ENCODE measurements around the gene SHC2.

Gene SHC2, protein sequence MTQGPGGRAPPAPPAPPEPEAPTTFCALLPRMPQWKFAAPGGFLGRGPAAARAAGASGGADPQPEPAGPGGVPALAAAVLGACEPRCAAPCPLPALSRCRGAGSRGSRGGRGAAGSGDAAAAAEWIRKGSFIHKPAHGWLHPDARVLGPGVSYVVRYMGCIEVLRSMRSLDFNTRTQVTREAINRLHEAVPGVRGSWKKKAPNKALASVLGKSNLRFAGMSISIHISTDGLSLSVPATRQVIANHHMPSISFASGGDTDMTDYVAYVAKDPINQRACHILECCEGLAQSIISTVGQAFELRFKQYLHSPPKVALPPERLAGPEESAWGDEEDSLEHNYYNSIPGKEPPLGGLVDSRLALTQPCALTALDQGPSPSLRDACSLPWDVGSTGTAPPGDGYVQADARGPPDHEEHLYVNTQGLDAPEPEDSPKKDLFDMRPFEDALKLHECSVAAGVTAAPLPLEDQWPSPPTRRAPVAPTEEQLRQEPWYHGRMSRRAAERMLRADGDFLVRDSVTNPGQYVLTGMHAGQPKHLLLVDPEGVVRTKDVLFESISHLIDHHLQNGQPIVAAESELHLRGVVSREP

DNA sequence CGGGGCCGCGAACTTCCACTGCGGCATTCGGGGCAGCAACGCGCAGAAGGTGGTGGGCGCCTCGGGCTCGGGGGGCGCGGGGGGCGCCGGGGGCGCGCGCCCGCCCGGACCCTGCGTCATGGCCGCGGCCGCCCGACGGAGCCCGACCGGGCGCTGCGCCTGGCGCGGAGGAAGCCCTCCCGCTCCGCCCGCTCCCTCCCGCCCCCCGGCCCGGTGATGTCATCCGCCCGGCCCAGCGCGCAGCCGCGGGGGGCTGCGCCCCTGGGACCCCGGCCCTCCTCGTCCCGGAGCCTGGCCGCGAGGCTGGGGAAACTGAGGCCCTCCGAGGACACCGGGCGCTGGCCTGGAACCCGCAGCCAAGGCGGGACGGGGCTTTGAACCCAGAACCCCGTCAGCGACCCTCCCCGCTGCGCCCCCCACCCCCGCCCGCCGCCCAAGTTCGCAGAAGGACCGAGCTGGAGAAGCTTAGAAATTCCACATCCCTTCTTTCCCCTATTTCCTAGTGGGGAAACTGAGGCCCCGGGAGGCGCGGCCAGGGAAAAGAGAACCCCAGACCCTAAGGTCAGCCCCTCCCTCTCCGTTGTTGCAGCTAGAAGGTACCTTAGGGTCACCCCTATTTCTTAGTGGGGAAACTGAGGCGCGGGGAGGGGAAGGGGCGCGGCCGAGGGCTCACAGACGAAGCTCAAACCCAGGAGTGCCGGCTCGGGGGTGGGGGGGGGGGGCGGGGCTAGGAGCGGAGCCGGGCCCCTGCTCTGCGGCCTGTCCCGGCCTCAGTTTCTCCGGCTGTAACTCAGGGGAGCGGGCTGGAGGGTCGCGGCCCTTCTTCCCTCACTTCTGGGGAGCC is at the start of gene SHC2:
TSS of gene SHC2 (minus strand) at position 157 of the 844 bp plus-strand sequence. CDS start at position 120, 37 bp downstream.
- in situ Hi-C loops (cut with HindIII; ENCODE audit: low sequenced_read_pairs) = no loop called here

DNA sequence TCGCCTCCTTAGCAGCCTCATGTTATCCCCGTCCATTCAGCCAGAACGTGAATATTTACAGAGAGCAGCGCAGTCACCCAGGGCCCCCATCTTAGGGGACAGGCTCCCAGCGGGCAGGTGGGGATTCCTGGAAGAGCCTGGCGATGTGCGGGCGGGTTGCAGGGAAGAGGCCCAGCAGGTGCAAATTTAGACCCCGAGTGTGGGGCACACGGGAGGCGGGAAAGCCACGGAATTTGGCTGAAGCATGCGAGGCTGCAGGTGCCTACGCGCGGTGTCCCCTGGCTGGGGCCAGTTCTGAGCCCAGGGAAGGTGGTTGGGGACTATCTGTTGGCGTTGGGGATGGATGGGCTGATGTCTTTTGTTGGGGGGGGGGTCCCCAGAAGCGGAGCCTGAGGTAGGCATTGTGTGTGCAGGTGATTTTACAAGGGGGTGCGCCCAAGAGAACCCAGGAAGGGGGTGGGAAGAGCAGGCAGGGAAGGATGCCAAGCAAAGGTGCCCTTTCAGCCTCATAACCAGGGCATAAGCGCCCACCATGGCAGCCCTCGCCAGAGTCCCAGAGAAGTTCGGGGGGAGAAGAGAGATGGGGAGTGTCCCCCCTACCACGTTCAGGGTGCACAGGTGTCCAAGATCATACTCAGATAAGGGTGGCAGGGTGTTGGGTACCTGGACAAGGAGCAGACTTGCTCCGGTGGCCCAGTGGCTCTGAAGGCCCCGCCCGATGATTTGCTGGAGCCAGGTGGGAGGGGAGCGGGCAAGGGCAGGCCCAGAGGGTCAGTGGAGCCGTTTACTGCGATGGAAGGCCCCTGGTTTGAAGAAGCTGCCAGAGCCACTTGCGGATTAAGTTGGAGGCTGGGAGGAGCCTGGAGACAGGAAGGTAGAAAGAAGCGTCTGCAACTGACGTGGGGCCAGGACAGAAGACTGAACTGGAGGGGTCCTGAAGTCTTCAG is 47.6 kb upstream of the SHC2 start:
- in situ Hi-C loops (cut with HindIII; ENCODE audit: low sequenced_read_pairs) = no loop called here

DNA sequence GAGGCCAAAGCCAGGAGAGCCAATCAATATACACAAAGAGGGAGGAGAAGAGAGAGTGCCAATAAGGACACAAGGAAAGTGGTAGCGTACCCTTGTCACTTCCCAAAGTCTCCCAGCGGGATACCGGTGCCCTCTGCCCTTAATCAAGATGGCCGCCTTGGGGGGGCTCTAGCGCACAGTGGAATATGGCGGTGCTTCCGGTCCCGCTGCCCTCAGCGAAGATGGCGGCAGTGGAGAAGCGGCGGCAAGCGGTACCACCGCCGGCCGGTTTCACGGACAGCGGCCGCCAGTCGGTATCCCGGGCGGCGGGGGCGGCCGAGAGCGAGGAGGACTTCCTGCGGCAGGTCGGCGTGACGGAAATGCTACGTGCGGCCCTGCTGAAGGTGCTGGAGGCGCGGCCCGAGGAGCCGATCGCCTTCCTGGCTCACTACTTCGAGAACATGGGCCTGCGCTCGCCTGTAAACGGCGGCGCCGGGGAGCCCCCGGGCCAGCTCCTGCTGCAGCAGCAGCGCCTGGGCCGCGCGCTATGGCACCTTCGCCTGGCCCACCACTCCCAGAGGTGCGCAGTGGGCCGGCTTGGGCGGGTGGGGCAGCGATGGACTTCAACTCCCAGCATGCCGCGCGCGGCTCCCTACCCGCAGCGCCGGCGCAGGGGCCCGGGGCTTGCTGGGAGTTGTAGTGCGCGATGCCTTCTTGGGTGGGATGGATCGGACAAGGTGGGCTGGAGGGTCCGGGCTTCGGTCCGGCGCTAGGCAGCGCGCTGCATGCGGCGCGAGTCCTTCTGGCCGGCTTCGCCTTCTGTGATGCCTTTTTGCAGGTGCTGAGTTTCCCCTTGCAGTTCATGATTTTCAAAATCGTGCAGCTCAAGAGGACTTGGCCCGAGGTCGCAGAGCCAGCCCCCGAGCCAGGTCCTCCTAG is 46.7 kb upstream of the SHC2 start, which contains the start of gene TPGS1:
TSS of gene TPGS1 (plus strand) at position 212 of the 918 bp plus-strand sequence. CDS start at position 222, 10 bp downstream.
- in situ Hi-C loops (cut with HindIII; ENCODE audit: low sequenced_read_pairs) = no loop called here

DNA sequence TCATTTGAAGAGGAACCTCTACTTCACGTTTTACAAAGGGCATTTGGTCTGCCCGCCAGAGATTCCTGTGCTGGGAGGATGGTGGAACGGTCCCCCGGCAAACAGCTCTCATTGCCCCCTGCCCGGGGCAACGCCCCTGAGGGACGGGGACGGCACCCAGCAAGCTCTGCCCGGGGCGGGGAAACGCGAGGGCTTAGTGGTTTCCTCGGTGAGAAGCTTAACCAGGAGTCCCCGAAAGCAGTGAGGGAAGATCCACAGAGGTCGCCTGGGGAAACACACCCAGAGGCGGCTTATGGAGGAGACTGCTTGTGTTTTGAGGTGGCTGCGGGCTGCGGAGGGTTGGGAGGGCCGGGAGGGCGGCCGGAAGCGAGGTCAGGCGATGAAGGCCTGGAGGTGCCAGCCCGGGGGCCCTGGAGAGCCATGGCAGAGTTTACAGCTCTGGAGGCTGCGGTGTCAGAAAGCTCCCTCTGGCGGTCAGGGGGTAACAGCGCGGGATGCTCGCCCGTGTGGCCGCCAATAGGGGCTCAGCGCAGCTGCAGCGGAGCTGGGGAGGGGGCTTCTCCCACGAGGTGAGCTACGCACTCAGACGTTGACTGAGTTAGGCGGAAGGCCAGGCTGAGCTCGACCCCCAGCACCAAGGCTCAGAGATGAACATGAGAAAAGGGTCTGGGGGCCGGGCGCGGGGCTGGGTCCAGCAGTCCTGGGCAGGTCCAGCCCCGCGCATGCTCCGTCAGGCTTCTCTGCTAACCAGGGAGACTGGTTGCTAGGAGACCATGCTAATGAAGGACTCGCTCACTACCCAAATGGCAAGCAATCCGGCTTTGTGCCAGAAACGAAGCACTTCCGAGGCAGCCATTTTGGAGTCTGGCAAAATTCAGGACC is 45.8 kb upstream of the SHC2 start:
- in situ Hi-C loops (cut with HindIII; ENCODE audit: low sequenced_read_pairs) = no loop called here

DNA sequence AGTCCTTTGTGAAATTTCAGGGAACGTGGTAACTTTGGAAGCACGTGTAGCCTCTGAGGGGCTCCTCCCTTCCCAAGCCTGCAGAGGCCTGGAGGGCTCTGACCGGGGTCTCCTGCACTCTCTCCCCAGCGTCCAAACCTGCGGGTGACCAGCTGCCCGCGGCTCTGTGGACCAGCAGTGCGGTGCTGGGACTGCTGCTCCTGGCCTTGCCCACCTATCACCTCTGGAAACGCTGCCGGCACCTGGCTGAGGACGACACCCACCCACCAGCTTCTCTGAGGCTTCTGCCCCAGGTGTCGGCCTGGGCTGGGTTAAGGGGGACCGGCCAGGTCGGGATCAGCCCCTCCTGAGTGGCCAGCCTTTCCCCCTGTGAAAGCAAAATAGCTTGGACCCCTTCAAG is 43.8 kb upstream of the SHC2 start:
- in situ Hi-C loops (cut with HindIII; ENCODE audit: low sequenced_read_pairs) = no loop called here

DNA sequence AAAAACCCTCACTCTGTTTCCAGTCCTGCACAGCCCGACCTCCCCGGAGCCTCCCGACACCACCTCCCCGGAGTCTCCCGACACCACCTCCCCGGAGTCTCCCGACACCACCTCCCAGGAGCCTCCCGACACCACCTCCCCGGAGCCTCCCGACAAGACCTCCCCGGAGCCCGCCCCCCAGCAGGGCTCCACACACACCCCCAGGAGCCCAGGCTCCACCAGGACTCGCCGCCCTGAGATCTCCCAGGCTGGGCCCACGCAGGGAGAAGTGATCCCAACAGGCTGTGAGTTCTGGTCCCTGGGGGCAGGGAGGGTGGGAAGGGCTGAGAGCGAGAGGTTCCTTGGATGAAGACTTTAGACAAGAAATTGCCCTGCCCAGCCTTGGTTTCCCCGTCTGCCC is 40.8 kb upstream of the SHC2 start:
- in situ Hi-C loops (cut with HindIII; ENCODE audit: low sequenced_read_pairs) = no loop called here

DNA sequence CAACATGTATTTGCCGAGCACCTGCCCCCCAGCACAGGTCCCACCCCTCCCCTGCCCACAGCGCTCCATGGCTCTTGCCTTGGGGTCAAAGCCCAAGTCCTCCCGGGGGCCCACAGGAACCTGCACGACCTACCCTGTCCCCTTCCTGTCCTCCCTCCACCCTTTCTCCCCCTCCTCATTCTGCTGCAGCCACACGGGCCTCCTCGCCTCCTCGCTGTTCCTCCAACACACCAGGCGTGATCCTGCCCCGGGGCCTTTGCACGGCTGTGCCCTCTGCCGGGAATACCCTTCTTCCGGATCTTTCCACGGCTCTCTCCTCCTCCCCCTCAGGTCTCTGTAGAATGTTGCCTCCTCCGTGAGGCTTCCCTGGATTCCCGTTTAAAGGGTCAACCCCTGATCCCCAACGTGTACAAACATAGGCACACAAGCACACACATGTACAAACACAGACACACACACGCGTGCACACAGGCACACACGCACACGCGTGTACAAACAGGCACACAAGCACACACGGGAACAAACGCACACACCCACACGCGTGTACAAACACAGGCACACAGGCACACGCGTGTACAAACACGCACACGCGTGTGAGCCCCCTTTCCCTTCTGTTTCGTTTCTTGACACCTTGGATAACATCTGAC is 38.3 kb upstream of the SHC2 start:
- in situ Hi-C loops (cut with HindIII; ENCODE audit: low sequenced_read_pairs) = no loop called here

DNA sequence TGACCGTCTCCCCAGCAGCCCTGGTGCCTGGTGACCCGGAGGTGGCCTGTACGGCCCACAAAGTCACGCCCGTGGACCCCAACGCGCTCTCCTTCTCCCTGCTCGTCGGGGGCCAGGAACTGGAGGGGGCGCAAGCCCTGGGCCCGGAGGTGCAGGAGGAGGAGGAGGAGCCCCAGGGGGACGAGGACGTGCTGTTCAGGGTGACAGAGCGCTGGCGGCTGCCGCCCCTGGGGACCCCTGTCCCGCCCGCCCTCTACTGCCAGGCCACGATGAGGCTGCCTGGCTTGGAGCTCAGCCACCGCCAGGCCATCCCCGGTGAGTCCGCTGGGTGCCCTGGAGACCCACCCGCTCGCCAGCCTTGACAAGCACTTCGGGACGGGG is 37.7 kb upstream of the SHC2 start:
- in situ Hi-C loops (cut with HindIII; ENCODE audit: low sequenced_read_pairs) = no loop called here

DNA sequence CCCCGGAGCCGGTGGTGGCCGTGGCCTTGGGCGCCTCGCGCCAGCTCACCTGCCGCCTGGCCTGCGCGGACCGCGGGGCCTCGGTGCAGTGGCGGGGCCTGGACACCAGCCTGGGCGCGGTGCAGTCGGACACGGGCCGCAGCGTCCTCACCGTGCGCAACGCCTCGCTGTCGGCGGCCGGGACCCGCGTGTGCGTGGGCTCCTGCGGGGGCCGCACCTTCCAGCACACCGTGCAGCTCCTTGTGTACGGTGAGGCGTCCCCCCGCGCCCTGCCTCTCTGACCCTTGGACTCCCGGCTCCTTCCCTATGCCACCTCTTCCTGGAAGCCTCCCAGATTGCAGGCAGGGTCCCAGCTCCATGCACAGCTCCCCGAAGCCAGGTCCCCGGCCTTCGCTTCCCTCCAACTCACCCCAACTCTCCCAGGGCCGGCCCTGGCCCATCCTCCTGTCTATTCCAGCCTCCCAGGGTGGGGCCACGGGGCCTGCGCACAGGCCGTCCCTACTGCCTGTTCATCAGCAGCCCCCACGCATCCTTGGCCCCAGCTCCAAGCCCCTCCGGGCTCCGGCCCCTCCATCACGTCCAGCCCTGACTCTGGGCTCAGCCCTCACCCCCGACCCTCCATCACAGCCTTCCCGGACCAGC is 37.2 kb upstream of the SHC2 start:
- in situ Hi-C loops (cut with HindIII; ENCODE audit: low sequenced_read_pairs) = no loop called here

DNA sequence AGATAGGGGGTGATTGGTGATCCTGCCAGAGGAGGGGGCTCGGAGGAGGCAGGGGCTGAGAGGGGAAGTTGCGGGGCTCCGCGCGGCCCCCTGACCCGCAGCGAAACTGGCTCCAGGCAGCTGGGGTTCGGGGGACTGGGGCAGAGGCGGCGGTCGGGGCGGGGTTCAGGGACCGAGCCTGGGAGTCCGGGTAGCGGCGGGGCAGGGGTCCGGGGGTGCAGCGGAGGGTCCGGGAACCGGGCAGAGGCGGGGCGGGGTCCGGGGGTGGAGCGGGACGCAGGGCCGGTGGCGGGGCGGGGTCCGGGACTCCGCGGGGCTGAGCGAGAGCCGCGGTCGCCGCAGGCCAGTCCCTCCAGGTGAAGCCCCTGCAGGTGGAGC is 36.6 kb upstream of the SHC2 start:
- in situ Hi-C loops (cut with HindIII; ENCODE audit: low sequenced_read_pairs) = no loop called here

DNA sequence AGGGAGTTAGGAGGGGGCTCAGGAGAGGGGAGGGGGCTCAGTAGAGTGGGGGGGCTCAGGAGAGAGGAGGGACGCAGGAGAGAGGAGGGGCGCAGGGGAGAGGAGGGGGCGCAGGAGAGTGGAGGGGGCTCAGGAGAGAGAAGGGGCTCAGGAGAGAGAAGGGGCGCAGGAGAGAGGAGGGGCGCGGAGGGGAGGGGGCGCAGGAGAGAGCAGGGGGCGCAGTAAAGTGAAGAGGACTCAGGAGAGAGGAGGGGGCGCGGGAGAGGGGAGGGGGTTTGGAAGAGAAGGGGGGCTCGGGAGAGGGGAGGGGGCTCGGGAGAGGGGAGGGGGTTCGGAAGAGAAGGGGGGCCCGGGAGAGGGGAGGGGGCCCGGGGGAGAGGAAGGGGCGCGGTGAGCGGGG is 36.2 kb upstream of the SHC2 start:
- in situ Hi-C loops (cut with HindIII; ENCODE audit: low sequenced_read_pairs) = no loop called here

DNA sequence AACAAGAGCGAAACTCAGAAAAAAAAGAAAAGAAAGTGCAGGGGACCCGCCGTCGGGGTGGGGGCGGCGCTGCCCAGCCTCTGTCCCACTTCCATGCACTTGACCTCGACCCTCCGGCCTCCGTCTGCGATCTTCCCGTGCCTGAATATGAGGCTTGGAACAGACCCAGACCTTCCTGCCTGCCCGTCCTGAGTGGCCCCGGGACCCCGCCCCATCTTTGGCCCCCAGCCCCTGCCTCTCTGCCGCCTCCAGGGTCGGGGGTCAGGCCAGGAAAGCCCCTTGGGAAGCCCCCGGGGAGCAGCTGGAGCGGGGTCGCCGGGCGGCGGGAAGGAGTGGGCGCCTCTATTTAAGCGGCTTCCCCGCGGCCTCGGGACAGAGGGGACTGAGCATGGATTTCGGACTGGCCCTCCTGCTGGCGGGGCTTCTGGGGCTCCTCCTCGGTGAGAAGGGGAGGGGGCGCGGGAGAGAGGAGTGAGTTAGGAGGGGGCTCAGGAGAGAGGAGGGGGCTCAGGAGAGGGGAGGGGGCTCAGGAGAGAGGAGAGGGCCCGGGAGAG is 35.4 kb upstream of the SHC2 start, which contains the start of gene MADCAM1:
TSS of gene MADCAM1 (plus strand) at position 375 of the 554 bp plus-strand sequence. CDS start at position 389, 14 bp downstream.
- in situ Hi-C loops (cut with HindIII; ENCODE audit: low sequenced_read_pairs) = no loop called here

DNA sequence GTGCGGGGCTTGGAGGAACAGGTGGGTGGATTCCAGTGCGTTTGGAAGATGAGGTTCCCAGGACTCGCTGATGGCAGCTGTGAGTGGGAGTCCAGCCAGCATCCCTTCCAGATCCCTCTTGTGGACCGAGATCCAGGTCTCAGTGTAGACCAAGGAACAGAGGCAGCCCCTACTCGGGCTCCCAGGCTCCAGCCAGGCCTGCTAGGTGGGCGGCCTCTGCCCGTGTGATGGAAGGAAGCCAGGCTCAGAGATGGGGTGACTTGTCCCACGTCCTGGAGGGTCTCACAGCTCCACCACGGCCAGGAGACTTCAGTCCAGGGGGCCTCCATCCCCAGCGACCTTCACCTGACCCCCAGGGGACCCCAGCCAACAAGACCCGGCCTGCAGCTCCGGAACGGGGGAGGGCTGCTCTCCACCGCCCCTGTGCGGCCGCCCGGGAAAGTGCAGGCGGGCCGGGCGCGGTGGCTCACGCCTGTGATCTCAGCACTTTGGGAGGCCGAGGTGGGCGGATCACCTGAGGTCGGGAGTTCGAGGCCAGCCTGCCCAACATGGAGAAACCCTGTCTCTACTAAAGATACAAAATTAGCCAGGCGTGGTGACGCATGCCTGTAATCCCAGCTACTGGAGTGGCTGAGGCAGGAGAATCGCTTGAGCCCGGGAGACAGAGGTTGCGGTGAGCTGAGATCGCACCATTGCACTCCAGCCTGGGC is 34.7 kb upstream of the SHC2 start:
- in situ Hi-C loops (cut with HindIII; ENCODE audit: low sequenced_read_pairs) = no loop called here

DNA sequence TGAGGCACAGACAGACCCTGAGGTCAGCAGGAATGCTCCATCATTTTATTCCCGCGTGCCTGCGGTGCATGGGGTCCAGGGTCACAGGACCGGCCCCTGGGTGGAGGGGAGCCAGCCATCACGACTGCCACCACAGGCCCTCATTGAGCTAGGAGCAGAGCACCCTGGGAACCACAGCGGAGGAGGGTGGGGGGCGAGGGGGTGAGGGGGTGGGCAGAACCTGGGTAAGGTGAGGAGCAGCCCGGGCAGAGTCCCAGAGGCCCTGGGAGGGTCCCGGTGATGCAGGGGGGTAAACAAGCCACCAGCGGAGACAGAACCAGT is 34.2 kb upstream of the SHC2 start:
- in situ Hi-C loops (cut with HindIII; ENCODE audit: low sequenced_read_pairs) = no loop called here

DNA sequence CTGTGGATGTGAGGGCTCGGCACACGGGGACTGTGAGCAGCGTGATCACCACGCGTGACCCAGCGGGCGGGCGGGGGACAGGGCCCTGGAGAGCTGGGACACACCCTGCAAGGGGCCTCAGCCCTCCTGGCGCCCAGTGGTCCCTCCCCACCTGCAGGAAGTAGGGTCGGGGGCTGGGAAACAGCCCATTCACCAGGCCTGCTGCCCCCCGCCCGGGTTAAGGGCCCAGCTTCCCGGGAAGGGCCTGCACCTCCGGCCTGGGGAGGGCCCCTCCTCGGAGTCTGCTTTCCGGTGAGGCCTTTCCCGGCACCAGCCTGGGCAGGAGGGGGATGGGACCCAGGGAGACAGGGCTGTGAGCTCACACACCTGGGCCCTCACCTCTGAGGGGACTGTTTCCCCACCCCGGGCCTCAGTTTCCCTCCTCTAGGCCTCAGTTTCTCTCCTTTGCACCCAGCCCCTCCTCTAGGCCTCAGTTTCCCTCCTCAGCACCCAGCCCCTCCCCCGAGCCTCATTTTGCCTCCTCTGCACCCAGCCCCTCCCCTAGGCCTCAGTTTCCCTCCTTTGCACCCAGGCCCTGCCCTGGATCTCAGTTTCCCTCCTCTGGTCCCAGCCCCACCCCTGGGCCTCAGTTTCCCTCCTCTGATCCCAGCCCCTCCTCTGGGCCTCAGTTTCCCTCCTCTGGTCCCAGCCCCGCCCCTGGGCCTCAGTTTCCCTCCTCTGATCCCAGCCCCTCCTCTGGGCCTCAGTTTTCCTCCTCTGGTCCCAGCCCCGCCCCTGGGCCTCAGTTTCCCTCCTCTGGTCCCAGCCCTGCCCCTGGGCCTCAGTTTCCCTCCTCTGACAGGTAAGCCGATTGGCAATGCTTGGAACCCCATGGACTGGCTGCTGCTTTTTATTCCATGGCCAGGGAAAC is 33.6 kb upstream of the SHC2 start:
- in situ Hi-C loops (cut with HindIII; ENCODE audit: low sequenced_read_pairs) = no loop called here

Data from DLD1 (cell line).